Choroid plexus epithelial cell (primary cell): ENCODE data around the gene MSMP.
A peak's percentile ranks its signal among the peaks of the same experiment; 100 is the strongest.

Experiments used
- DNase-seq: peaks from one replicate; pipeline ENCODE4 v3.0.0-alpha.2; 2010; ENCODE audit warnings: low read depth
- H3K4me3 ChIP-seq: 2 replicates; pipeline ENCODE4 v1.5.1; 2011; ENCODE audit warnings: low read depth, mild to moderate bottlenecking, control low read depth, low read length, moderate library complexity
- TF ChIP-seq, protein P1 (sequence below): conservative IDR thresholded peaks from 2 replicates; pipeline ENCODE4 v1.5.1; 2011; ENCODE audit warnings: low read depth, mild to moderate bottlenecking, control low read depth, inconsistent platforms, low read length, moderate library complexity

Gene MSMP

DNA sequence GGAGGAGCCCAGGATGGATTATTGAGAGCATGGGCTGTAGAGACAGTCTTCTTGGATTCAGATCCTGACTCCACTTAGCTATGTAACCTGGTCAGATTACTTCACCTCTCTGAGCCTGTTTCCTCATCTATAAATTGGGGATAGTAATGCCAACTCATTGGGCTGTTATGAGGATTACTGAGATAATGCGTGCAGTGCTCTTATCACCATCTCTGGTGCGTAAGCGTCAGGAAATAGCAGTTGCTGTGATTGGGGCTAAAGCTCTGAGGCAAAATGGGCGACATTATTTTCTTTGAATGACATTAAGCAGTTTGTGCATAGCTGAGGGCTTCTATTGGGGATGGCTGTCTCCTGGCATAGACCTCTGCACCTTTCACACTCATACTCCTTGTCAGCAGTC is 995 bp upstream of the MSMP start:
- TF ChIP-seq, protein P1, sequence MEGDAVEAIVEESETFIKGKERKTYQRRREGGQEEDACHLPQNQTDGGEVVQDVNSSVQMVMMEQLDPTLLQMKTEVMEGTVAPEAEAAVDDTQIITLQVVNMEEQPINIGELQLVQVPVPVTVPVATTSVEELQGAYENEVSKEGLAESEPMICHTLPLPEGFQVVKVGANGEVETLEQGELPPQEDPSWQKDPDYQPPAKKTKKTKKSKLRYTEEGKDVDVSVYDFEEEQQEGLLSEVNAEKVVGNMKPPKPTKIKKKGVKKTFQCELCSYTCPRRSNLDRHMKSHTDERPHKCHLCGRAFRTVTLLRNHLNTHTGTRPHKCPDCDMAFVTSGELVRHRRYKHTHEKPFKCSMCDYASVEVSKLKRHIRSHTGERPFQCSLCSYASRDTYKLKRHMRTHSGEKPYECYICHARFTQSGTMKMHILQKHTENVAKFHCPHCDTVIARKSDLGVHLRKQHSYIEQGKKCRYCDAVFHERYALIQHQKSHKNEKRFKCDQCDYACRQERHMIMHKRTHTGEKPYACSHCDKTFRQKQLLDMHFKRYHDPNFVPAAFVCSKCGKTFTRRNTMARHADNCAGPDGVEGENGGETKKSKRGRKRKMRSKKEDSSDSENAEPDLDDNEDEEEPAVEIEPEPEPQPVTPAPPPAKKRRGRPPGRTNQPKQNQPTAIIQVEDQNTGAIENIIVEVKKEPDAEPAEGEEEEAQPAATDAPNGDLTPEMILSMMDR = no peak
- no peak overlapping the region for H3K4me3 ChIP-seq
- DNase-seq = no peak

DNA sequence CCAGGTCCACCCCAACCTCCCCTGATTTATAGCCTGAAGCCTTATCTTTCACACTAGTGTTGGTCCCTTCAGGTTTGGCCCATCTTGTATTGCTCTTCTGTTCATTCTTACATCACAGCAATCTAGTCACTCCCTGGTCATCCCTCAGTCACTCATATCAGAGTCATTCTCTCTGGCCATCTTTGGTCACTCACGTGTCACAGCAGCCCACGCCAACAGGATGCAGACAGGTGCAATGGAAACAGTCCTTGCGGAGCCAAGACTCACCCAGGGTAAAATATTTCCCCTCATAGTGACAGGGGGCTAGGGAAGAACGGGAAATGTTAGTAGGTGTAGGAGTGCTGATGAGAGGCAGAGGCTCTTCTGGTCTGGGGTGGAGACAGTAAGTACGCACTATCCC is 610 bp downstream of the MSMP start:
- TF ChIP-seq, protein P1 = no peak
- no peak overlapping the region for H3K4me3 ChIP-seq
- no peak for DNase-seq

DNA sequence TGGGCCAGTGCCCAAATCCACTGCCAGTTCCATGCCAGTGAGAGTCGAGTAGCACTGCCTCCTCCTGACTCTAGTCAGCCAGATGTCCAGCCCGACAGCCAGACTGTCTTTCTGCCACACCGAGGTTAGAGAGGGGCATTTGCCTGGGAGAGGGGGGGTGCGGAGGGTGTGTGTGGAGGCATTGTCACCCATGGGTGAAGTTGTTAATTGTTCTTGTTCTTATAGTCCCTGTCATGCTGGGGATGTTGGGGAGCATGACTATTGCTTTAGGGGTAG is 3.9 kb downstream of the MSMP start:
- no peak for DNase-seq
- TF ChIP-seq, protein P1 = no peak
- H3K4me3 ChIP-seq = peak overlapping the region; percentile 83

DNA sequence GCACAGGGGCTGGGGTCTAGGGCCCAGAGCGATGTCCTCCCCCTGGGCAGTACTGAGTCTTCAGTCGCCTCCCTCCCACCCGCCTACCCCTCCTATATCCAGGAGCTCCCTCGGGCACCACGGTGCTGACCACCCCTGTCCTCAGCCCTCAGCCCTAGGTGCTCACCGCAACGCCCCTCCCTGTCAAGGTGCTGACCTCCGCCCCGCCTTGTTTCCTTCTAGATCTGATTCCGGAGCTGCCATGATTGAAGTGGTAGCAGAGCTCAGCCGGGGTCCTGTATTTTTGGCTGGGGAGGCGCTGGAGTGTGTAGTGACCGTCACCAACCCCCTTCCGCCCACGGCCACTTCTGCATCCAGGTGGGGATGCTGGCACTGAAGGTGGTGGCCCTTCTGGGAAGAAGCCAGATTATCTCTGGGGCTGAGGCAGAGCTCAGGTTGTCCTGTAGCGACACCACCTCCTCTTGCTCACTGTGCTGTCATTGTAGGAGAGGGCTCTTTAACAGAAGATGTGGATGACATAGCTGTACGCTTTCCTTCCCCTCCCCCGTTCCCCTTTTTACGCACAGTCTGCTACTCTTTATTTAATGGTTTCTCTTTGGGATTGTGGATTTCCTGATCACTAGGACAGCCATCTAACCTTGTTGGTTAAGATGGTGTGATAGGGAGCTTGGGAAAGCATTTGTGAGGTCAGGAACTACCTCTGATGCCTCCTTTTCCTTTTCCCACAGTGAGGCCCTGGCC is 4.4 kb downstream of the MSMP start:
- no peak for DNase-seq
- peak overlapping the region; percentile 83 for H3K4me3 ChIP-seq
- TF ChIP-seq, protein P1 = no peak

DNA sequence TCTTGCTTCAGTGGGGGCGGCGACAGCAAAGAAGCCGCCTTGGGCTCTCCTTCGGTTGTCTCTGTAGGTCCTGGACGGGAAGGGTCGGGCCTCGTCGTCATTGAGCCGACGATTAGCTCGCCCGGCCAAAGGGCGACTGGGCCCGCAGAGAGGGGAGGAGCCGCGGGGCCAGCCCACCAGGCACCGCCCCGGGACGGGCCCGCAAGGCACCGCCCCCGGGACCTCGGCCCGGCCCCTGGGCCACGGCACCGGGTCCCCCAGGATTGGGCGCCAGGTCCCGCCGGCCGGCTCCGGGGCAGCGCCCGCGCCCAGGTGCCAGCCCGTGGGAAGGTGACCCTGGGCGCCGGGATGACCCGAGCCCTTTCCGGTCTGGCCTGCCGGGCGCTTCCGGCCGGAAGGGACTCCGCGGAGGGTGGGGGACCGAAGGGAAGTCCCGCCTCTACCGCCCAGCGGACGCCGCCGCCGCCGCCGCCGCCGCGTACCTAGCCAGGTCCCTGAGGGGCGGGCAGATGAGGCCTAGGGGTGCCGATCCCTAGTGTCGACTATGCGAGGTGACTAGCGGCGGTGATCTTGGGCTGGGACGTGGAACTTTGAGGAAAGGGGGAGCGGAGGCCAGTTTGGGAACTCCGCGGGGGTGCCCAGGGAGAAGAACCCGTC is 5.1 kb downstream of the MSMP start, which contains the start of the genes GBA2 and RGP1:
TSS of gene GBA2 (minus strand) at position 371 of the 657 bp plus-strand sequence. CDS start 524 bp downstream, outside the sequence.
TSS of gene RGP1 (plus strand) at position 430 of the 657 bp plus-strand sequence. CDS start 469 bp downstream, outside the sequence.
- peak; percentile 67 for DNase-seq
- peak within 1 kb of the TSS; percentile 83 for H3K4me3 ChIP-seq
- TF ChIP-seq, protein P1 = no peak

DNA sequence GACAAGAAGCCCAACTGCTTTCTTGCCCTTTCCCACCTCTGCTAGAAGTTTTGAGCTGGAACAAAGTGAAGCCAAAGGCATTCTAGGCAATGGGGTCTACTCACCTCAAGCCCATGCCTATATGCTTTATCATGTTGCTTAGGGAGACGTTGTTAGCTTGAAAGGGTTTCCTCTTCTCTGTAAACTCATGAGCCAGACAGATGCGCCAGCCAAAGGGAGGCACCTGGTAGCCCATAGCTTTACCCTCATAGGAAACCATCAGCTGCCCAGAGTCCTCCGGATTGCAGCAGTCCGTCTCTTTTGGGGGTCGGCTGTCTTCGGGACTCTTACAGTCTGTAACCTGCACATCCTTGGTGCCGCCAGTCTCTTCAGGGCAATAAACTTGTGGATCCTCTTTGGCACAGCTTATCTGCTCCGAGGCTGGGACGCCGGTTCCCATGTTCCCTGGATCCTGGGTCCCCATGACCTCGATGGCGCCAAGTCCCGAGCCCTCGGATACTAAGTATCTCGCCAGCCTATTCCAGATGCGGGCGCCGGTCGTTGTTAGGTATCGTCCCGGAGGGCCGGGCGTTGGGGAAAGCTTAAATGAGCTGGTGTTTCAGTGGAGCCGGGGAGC is 5.7 kb downstream of the MSMP start:
- no peak for DNase-seq
- peak overlapping the region; percentile 83 for H3K4me3 ChIP-seq
- TF ChIP-seq, protein P1 = no peak
